ENCODE results near the gene TIMM10. TPM values are rescaled to one million over a fixed set of nuclear protein-coding genes. Genes with fewer than 3 reads are reported as not detected.

The TIMM10 gene
- total and polyA plus RNA-seq, 12 donors = 22.9 to 163 (median 51.5) TPM

GRCh38 chr11:57567515-57568329 lies 37.2 kb upstream of the TIMM10 start, which contains the start of gene UBE2L6:
TSS of gene UBE2L6 (minus strand) at chr11:57567672. CDS start at chr11:57567611, 61 bp downstream.
- TF ChIP-seq CTCF (IDR thresholded peaks at IDR 0.05) = peak in 4 of 9 donors; percentile 78 to 89 (median 86)
- DNase-seq (peak; percentile 50 to 67), ATAC-seq (peak; percentile 75 to 91 (median 85))
- 0% methylated on average over 66 to 92 of the region's 92 CpGs for WGBS, 2 donors
- H3K4me1 ChIP-seq = peaks cover 0 to 52% (median 12%) of the 10 kb centered on the region in 9 donors
- intact Hi-C loops (cut with DNase I) = loop anchor here in 9 of 10 donors (2.0 to 5.0 kb wide), 9 partner anchors 29 to 945 kb away; partner anchors contain the start of gene SERPING1 (in 1 of the 9)
- H3K4me3 ChIP-seq = peak within 1 kb of the TSS; percentile 23 to 90 (median 80)
- H3K9me3 ChIP-seq = no peaks in the 10 kb centered on the region
- peak within 1 kb of the TSS; percentile 51 to 94 (median 84) for H3K27ac ChIP-seq
- peaks cover 0 to 12% (median 0%) of the 10 kb centered on the region in 9 donors for H3K36me3 ChIP-seq
- H3K27me3 ChIP-seq = no peaks in the 10 kb centered on the region

- H3K4me3 ChIP-seq = peak overlapping the region; percentile 23 to 90 (median 80)
- peaks cover 0 to 17% (median 0%) of the 10 kb centered on the region in 9 donors for H3K36me3 ChIP-seq
- H3K4me1 ChIP-seq = peaks cover 0 to 53% (median 14%) of the 10 kb centered on the region in 9 donors
- WGBS, 2 donors = 18 to 24% methylated on average over 15 of the region's 15 CpGs
- H3K9me3 ChIP-seq = no peaks in the 10 kb centered on the region
- no peaks in the 10 kb centered on the region for H3K27me3 ChIP-seq
- peak overlapping the region; percentile 51 to 94 (median 84) for H3K27ac ChIP-seq
- DNase-seq (peak in 1 of 2 donors; percentile 28), ATAC-seq (peak in 4 of 8 donors; percentile 7 to 26 (median 19))
- TF ChIP-seq CTCF (IDR thresholded peaks at IDR 0.05) = no peak
- intact Hi-C loops (cut with DNase I) = loop anchor here in 4 of 10 donors (5.0 kb wide), 2 partner anchors 75 to 945 kb away; no protein-coding TSS in a partner anchor
Observed at GRCh38 chr11:57566905-57567514, 36.5 kb upstream of the TIMM10 start.

GRCh38 chr11:57566005-57566904 lies 35.7 kb upstream of the TIMM10 start:
- Histone ChIP-seq H3K36me3 (peaks cover 0 to 22% (median 0%) of the 10 kb centered on the region in 9 donors), H3K9me3 (no peaks in the 10 kb centered on the region), H3K27me3 (no peaks in the 10 kb centered on the region), H3K27ac (peak overlapping the region; percentile 2 to 94 (median 84)), H3K4me1 (peaks cover 0 to 61% (median 17%) of the 10 kb centered on the region in 9 donors), H3K4me3 (peak overlapping the region; percentile 16 to 90 (median 80))
- peak in 1 of 2 donors; percentile 22 for DNase-seq
- intact Hi-C loops (cut with DNase I) = loop anchor here in 4 of 10 donors (5.0 kb wide), 2 partner anchors 76 to 946 kb away; no protein-coding TSS in a partner anchor
- WGBS, 2 donors = 34 to 49% methylated on average over 4 of the region's 4 CpGs
- ATAC-seq = peak; percentile 32 to 78 (median 68)
- no peak for TF ChIP-seq CTCF (IDR thresholded peaks at IDR 0.05)

All from heart right ventricle (tissue), 16 donors.